ENCODE measurements around the gene ZDHHC17.
"Not testable (repeated sequence)": the region's sequence is repeated elsewhere in the genome, so short reads cannot be mapped to it uniquely, and the experiment has no call there.

Gene ZDHHC17

DNA sequence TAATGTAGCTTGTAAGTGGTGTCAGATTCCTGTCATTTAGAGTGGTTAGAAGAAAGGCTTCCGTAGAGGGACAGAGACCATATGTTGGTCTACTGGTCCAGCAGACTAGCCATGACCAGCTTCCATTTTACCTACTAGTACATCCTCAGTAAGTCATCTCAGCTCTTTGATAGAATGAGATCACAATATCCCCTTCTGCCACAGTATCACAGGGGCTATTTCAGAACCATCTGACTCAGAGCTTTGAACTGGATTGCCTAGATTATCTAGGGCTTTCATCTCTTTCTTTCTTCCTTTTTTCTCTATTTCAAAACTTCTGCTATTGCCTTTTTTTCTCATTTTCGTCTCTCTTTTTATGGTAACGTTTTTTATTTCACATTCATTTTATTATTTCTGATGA lies 4.7 kb downstream of the ZDHHC17 start:
- DNase-seq, result no peak

DNA sequence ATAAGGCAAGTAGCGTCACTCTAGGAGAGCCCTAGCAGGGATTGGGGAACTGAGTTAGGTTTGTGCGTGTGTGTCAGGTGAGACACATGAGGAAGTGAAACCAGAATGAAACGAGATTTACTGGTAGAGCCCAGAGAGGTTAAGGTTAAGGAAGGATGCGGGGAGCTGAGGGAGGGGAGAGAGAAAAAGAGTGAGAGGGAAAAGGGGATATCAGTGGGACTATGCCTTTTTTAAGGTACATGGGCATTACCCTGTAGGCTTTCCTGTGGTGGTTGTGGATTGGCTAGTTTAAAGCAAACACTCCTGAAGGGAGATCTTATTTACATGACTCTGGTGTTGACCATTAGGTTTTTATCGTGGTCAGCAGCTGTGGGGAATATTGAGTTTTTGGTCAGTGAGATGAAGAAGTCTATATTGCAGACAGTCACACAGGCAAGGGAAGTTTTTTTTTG lies 13.9 kb downstream of the ZDHHC17 start:
- DNase-seq, result peak; percentile 19

GRCh38 chr12:76778364-76778763 lies 14.4 kb downstream of the ZDHHC17 start:
- DNase-seq, result no peak

DNA sequence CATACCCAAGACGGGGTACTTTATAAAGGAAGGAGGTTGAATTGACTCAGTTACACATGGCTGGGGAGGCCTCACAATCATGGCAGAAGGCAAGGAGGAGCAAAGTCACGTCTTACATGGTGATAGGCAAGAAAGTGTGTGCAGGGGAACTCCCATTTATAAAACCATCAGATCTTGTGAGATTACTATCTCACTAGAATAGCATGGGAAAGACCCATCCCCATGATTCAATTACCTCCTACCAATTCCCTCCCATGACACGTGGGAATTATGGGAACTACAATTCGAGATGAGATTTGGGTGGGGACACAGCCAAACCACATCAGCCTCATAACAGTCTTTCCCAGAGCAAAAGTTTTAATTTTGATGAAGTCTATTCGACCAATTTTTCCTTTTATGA lies 15.4 kb downstream of the ZDHHC17 start:
- DNase-seq, result not testable (repeated sequence)

DNA sequence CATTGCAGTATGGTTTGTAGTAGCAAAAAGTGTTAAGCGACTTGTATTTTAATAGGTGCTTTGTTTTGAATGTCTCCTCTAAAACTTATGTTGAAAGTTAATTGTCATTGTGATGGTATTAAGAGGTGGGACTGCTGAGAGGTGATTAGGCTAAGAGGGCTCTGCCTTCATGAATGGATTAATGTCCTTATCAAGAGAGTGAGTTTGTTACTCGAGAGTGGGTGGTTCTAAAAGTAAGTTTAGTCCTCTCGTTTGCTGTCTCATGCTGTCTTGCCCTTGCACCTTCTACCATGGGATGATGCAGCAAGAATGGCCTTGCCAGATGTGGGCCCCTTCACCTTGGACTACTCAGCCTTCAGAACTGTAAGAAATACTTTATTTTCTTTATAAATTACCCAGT lies 17.4 kb downstream of the ZDHHC17 start:
- DNase-seq, result no peak

DNA sequence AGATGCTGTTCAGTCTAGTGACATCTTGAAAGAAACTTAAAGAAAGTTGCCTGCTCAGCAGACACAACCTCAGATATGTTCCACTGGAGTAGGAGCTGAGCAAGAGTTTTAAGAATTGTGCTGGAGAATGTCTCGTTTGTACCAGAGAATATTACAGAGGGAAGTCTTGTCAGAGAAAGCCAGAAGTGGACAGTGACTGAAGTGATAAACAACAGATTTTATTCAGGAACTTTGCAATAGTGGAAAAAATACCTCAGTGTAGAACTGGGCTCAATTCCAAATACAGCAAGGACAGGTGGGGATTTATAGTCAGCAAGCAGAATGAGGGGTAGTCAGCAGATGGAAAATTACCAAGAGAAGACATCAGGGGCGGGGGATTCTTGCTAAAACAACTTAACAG lies 18.6 kb downstream of the ZDHHC17 start:
- DNase-seq, result no peak

DNA sequence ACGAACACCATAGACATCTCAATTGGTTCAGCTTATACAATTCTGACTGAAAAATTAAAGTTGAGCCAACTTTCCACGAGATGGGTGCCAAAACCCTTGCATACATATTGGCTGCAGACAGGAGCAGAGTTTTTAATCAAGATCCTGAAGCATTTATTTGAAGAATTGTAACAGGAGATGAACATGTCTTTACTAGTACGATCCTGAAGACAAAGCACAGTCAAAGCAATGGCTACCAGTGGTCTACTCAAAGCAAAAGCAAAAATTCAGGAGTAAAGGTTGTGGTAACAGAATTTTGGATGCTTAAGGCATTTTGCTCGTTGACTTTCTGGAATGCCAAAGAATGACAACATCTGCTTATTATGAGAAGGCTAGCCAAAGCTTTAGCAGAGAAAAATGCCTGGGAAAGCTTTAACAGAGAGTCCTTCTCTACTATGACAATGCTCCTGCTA lies 20.7 kb downstream of the ZDHHC17 start:
- DNase-seq, result no peak

DNA sequence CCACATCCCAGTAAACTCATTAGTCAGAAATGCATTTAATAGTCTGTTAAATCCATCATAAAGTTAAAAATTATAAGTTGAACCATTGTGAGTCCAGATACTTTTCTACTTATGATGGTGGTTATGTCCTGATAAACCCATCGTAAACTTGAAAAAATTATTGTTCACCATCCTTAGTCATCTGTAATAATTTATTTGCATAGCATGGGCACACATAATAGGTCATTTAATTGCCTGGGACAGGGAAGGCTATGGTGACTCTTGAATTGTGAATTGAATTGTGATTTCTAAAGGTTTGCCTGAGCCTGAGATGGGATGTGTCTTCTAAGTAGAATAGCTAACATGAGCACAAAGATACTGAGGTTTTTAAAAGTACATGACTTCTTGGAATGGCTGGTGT lies 21.5 kb downstream of the ZDHHC17 start:
- DNase-seq, result no peak

- DNase-seq, result no peak
These were observed 23.1 kb downstream of the ZDHHC17 start for GRCh38 chr12:76786986-76787385.

DNA sequence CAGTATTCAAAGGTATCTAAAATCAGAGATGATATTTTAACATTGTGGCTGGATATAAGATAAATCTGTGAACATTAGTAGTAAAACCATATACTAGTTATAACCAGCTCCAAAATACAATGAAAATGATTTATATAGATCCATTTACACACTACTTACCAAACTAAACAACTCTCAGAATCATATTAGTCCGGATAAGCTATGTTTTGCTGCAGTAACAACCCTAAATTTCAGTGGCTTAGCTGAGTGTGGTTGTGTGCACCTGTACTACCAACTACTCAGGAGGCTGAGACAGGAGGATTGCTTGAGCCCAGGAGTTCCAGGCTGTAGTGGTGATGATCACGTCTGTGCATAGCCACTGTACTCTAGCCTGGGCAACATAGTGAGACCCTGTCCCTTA lies 23.8 kb downstream of the ZDHHC17 start:
- no peak for DNase-seq

DNA sequence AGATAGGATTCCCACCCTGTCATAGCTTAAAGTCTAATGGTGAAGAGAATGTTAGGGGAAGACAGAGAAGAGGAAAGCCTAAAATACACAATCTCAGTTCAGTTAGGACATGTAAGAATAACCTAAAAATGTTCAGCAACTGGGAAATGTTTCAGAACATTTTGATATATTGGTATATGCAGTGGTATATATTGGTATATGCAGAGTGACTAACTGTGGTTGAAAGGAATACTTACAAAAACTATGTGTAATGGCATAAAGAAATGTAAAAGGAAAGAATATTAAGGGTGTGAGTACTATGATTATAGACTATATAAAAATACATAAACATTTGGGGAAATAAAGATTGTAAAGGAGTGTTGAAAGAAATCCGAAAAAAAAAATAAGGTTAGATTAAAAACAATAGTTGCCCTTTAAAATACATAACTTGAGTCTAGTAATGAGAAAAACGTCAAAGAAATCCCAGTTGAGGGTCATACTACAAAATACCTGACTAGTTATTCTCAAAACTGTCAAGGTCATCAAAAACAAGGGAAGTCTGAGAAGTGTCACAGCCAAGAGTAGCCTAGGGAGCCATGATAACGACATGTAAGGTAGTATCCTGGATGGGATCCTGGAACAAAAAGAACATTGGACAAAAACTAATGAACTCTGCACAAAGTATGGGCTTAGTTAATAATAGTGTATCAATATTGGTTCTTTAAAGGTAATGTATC lies 25.6 kb downstream of the ZDHHC17 start:
- no peak for DNase-seq

- peak in 1 of 2 donors; percentile 33 for DNase-seq
These were observed 26.9 kb downstream of the ZDHHC17 start for GRCh38 chr12:76790564-76791552.

DNA sequence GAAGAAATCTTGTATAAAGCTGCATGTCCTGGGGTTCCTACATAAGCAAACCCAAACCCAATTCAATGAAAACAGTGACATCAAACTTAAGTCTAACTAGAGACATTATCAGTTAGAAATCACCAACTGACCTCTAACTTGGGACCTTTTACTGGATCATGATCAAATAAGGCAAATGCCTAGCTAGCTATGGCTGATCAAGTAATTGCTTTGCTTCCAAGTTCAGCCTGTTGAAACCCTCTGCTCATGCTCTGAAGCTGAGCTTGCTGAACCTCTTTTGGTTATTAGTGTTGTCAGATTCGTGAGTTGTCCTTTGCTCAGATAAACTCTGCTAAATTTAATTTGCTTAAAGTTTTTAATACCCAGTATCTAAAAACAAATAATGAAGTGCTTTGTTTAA lies 28.9 kb downstream of the ZDHHC17 start:
- no peak for DNase-seq

GRCh38 chr12:76798864-76799263 lies 34.9 kb downstream of the ZDHHC17 start:
- no peak for DNase-seq

DNA sequence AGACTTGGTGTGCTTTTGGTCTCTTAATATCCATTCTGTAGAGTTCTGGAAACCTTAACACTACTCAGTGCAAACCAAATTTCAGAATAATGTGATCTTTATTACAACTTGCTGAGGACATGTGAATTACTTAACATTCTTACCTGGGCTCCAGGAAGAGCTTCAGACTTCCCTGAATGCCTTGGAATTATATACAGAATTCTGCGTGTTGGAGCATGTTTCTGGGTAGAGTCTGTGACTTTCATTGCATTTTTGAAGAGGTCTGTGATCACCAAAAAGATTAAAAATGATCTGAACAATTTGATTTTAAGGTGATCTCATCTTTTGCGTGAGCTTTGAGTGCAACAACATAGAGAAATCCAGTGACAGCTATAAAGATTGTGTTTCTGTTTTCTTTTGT lies 35.4 kb downstream of the ZDHHC17 start:
- DNase-seq, result no peak

DNA sequence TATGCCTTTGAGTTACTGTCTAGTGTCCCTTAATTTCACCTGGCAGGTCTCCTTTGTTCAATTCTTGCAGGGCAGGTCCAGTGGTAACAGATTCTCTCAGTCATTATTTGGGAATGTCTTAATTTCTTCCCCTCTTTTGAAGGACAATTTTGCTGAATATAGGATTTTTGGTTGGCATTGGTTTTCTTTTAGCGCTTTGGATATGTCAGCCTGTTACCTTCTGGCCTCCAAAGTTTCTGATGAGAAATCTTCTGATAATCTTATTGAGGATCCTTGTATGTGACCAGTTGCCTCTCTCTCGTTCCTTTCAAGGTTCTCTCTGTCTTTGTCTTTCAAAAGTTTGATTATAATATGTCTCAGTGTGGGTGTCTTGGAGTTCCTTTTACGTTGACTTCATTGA lies 38.1 kb downstream of the ZDHHC17 start:
- DNase-seq, result no peak

DNA sequence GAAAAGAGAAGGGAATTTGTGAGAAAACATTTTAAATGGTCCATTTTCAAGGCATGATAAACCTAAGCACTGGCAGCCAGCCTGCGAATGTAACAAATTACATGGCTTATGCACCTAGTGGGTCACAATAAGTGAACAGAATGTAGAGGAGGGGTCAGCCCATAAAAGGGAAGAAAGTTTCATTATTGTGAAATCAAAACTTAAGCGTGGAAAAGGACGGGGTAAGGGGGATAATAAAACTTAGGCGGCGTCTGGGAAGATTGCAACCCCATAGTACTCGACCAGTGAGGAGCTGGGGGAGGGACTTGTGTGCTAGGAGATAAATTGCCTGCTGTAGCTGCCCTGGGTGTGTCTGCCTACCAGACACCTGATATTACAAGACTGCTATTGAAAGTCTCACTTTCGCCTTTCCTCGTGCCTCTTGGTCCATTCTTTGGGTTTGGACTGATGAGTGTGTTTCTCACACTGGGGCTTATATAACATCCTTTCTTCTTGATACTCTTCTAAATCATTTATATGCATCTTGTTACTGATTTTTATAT lies 40.6 kb downstream of the ZDHHC17 start:
- DNase-seq, result no peak

DNA sequence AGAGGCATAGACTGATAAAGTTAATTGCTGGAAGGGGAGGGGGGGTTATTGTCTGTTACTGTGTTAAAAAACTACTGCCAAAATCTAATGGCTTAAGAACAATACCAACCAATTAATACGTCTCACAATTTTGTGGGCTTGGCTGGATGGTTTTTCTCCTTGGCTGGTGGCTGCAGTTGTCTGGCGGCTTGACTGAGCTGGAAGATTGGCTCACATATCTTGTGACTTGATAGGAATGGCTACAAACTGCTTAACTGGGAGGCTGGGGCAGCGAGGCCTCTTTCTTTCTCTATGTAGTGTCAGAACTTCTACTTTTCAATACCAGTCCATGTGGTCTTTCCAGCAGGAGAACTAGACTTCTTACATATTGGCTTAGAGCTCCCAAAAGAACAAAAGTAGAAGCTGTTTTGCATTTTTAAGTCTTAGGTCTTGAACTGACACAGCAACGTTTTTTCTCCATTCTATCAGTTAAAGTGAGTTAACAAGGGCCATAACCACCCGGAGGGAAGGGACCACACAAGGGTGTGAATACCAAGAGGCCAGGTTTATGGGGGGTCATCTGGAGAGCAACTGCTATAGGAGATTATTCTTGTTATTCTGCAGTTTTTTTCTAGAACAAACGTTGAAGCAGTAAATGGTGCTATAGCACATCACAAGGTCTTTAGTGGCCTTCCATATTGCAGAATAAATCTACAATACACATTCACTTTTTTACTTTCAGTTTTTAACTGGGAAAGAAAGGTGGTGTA lies 46.9 kb downstream of the ZDHHC17 start:
- DNase-seq, result no peak

- DNase-seq, result no peak
These were observed 48.1 kb downstream of the ZDHHC17 start for GRCh38 chr12:76811976-76812375.

DNA sequence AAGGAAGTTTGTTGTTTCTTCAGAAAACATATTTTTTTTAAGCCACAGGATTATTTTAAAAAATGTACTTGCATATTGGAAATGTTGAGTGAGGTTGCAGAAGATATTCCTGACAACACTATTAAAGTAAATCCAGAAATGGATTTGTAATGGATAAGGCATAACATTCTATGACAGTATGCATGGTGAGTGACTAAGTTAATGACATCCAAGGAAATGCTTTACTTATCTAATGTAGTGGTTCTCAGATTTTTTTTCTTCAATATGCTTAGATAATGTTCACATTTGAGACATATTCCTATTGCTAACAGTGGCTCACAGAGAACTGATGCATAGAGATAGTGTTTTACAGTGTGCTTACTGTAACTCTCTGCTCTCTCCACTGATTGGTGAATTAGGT lies 49.4 kb downstream of the ZDHHC17 start:
- DNase-seq, result no peak

GRCh38 chr12:76813972-76814371 lies 50.1 kb downstream of the ZDHHC17 start:
- no peak for DNase-seq

- DNase-seq, result no peak
These were observed 57.1 kb downstream of the ZDHHC17 start for GRCh38 chr12:76820888-76821482.
